HEK293 (cell line): Measurements from ENCODE around the gene ARID3B.

ENCODE experiments used
- PRDM6 ChIP-seq: fragments of 450-650 bp; formaldehyde crosslinking; IDR thresholded peaks from 2 replicates; pipeline ENCODE4 v1.5.1; 2017; ENCODE audit warnings: missing biosample characterization, missing genetic modification characterization
- ZNF274 ChIP-seq, 2 experiments: fragments of 200-500 bp in 1 of 2; fragments of 450-650 bp in 1 of 2; sonication (Bioruptor generic) in 1 of 2; formaldehyde crosslinking in 1 of 2; IDR thresholded peaks; 2 replicates each; pipeline versions ENCODE4 v1.5.1 to v1.6.1; 2014 to 2016; ENCODE audit warnings: borderline replicate concordance in 1 of 2, inconsistent platforms in 1 of 2, low read length in 1 of 2, missing biosample characterization in 1 of 2, missing genetic modification characterization in 1 of 2
- ZNF335 ChIP-seq: fragments of 450-650 bp; formaldehyde crosslinking; conservative IDR thresholded peaks from 2 replicates; pipeline ENCODE4 v1.5.1; 2016; ENCODE audit warnings: missing biosample characterization, missing genetic modification characterization
- ZNF449 ChIP-seq: fragments of 450-650 bp; formaldehyde crosslinking; IDR thresholded peaks from 2 replicates; pipeline ENCODE4 v1.5.1; 2017; ENCODE audit warnings: missing biosample characterization, mild to moderate bottlenecking, missing genetic modification characterization, moderate library complexity
- TF ChIP-seq, protein P1 (sequence below): fragments of 450-650 bp; formaldehyde crosslinking; IDR thresholded peaks from 2 replicates; pipeline ENCODE4 v1.5.1; 2016; ENCODE audit warnings: missing biosample characterization, missing genetic modification characterization
- TF ChIP-seq, protein P2 (sequence below): fragments of 450-650 bp; formaldehyde crosslinking; IDR thresholded peaks from 2 replicates; pipeline ENCODE4 v1.5.1; 2016; ENCODE audit warnings: missing biosample characterization, missing genetic modification characterization

DNA sequence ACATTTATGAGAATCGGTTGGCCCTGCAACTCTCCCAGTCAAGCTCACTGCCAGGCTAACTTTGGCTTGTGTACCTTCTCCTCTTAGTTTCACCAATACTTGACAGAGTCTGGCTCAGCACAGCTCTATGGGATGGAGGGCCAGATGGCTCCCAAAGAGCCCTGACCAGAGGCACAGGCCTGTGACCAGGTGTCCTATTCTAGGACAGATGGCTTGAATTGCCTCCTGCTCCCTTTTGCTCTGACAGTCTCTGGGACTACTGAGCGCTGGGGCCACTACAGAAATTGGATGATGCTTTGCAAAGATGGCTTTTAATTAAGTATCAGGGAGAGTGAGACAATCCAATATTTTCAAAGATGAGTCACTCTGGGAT is 10.3 kb upstream of the ARID3B start:
- TF ChIP-seq PRDM6 (tag by site-specific recombination) (no peak), ZNF449 (tag by site-specific recombination) (no peak), ZNF274 (IDR thresholded peaks at IDR 0.05; ENCODE audit: low read length) (no peak), ZNF274 (tag by site-specific recombination; IDR thresholded peaks at IDR 0.05; ENCODE audit: borderline replicate concordance) (no peak), ZNF335 (no peak)
- TF ChIP-seq, protein P1, sequence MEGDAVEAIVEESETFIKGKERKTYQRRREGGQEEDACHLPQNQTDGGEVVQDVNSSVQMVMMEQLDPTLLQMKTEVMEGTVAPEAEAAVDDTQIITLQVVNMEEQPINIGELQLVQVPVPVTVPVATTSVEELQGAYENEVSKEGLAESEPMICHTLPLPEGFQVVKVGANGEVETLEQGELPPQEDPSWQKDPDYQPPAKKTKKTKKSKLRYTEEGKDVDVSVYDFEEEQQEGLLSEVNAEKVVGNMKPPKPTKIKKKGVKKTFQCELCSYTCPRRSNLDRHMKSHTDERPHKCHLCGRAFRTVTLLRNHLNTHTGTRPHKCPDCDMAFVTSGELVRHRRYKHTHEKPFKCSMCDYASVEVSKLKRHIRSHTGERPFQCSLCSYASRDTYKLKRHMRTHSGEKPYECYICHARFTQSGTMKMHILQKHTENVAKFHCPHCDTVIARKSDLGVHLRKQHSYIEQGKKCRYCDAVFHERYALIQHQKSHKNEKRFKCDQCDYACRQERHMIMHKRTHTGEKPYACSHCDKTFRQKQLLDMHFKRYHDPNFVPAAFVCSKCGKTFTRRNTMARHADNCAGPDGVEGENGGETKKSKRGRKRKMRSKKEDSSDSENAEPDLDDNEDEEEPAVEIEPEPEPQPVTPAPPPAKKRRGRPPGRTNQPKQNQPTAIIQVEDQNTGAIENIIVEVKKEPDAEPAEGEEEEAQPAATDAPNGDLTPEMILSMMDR (tag by site-specific recombination) = no peak
- TF ChIP-seq, protein P2, sequence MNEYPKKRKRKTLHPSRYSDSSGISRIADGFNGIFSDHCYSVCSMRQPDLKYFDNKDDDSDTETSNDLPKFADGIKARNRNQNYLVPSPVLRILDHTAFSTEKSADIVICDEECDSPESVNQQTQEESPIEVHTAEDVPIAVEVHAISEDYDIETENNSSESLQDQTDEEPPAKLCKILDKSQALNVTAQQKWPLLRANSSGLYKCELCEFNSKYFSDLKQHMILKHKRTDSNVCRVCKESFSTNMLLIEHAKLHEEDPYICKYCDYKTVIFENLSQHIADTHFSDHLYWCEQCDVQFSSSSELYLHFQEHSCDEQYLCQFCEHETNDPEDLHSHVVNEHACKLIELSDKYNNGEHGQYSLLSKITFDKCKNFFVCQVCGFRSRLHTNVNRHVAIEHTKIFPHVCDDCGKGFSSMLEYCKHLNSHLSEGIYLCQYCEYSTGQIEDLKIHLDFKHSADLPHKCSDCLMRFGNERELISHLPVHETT (tag by site-specific recombination) = no peak
